Lower leg skin (tissue), 3 donors: ENCODE data around the gene DENND6A.

Experiments
- POLR2A ChIP-seq, 2 donors: fragments of 450-650 bp; IDR thresholded peaks; one replicate each; pipeline ENCODE4 v1.6.1; 2016 to 2017; ENCODE audit warnings: antibody characterized with exemption in 2 of 2, mild to moderate bottlenecking in 1 of 2, moderate library complexity in 1 of 2
- TF ChIP-seq, protein P1 (sequence below), 3 donors: fragments of 450-650 bp; IDR thresholded peaks; one replicate each; pipeline ENCODE4 v1.5.1; 2016; ENCODE audit warnings: antibody characterized with exemption in 3 of 3, mild to moderate bottlenecking in 3 of 3, moderate library complexity in 2 of 3

DNA sequence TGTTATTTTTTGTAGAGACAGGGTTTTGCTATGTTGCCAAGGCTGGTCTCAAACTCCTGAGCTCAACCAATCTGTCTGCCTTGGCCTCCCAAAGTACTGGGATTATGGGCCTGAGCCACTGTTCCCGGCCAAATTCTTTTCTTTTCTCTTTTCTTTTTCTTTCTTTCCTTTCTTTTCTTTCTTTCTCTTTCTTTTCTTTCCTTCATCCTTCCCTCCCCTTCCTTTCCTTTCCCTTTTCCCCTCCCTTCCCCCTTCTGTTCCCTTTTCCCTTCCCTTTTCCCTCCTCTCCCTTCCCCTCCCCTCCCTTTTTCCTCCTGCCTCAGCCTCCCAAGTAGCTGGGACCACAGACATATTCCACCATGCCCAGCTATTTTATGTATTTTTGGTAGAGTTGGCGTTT lies 92.7 kb downstream of the DENND6A start:
- TF ChIP-seq, protein P1, sequence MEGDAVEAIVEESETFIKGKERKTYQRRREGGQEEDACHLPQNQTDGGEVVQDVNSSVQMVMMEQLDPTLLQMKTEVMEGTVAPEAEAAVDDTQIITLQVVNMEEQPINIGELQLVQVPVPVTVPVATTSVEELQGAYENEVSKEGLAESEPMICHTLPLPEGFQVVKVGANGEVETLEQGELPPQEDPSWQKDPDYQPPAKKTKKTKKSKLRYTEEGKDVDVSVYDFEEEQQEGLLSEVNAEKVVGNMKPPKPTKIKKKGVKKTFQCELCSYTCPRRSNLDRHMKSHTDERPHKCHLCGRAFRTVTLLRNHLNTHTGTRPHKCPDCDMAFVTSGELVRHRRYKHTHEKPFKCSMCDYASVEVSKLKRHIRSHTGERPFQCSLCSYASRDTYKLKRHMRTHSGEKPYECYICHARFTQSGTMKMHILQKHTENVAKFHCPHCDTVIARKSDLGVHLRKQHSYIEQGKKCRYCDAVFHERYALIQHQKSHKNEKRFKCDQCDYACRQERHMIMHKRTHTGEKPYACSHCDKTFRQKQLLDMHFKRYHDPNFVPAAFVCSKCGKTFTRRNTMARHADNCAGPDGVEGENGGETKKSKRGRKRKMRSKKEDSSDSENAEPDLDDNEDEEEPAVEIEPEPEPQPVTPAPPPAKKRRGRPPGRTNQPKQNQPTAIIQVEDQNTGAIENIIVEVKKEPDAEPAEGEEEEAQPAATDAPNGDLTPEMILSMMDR (IDR thresholded peaks at IDR 0.05) = no peak
- TF ChIP-seq POLR2A (IDR thresholded peaks at IDR 0.05) = no peak
